B cell (primary cell): ENCODE data around the gene ZDHHC1. TPM values are rescaled to one million over a fixed set of nuclear protein-coding genes. Genes with fewer than 3 reads are reported as not detected.

ENCODE experiments used
- ATAC-seq: fragments of 200-7000 bp; cut with Tn5 transposase; one replicate; pipeline ENCODE4 v1.10.0; 2021; ENCODE audit warnings: low read depth, mild to moderate bottlenecking, moderate number of reproducible peaks, moderate library complexity
- CTCF ChIA-PET: fragments of 350-600 bp; sonication (Branson Sonifier 250); formaldehyde crosslinking; loops from one replicate; lab custom pipeline; 2021; ENCODE audit warnings: antibody characterized with exemption, inconsistent platforms; lab: Charles Lee
- POLR2A ChIA-PET: fragments of 350-600 bp; sonication (Branson Sonifier 250); formaldehyde crosslinking; loops from one replicate; lab custom pipeline; 2021; ENCODE audit warnings: antibody characterized with exemption; lab: Charles Lee
- DNase-seq: peaks from one replicate; pipeline ENCODE4 v3.0.0; 2013
- H2AFZ ChIP-seq: 2 replicates; pipeline ENCODE4 v1.6.1; 2012; ENCODE audit warnings: mild to moderate bottlenecking, low read depth, low read length; ENCODE audit not compliant: insufficient read depth, poor library complexity, severe bottlenecking
- H3K27ac ChIP-seq, 2 donors: 1 replicate in 1 of 2; 2 replicates in 1 of 2; pipeline ENCODE4 v1.5.1; 2012 to 2013; ENCODE audit warnings: low read length in 2 of 2, mild to moderate bottlenecking in 2 of 2, moderate library complexity in 1 of 2
- H3K27me3 ChIP-seq, 4 experiments: fragments of 200-600 bp in 1 of 4; sonication (generic) in 1 of 4; replicated peaks in 1 of 4; 1 replicate in 2 of 4; 2 replicates in 2 of 4; pipeline versions ENCODE4 v1.6.1 to v1.7.0; 2013 to 2016; ENCODE audit warnings: low read length in 3 of 4, mild to moderate bottlenecking in 2 of 4, mixed read lengths in 1 of 4, moderate library complexity in 1 of 4; ENCODE audit not compliant: insufficient read depth in 4 of 4, control insufficient read depth in 3 of 4; ENCODE audit errors: control extremely low read depth in 1 of 4
- H3K36me3 ChIP-seq, 2 experiments: replicated peaks in 1 of 2; 1 replicate in 1 of 2; 2 replicates in 1 of 2; pipeline versions ENCODE4 v1.6.1 to v1.7.1; 2013; ENCODE audit warnings: low read length in 1 of 2; ENCODE audit not compliant: insufficient read depth in 2 of 2, control insufficient read depth in 1 of 2; ENCODE audit errors: control extremely low read depth in 1 of 2, extremely low read depth in 1 of 2
- H3K4me1 ChIP-seq, 2 donors: fragments of 200-600 bp in 1 of 2; sonication (generic) in 1 of 2; 1 replicate in 1 of 2; 2 replicates in 1 of 2; pipeline versions ENCODE4 v1.5.1 to v1.6.1; 2013 to 2017; ENCODE audit warnings: low read length in 2 of 2; ENCODE audit not compliant: control insufficient read depth in 2 of 2, insufficient read depth in 2 of 2
- H3K4me2 ChIP-seq: replicated peaks from 2 replicates; pipeline ENCODE3; 2012; ENCODE audit warnings: mild to moderate bottlenecking, low read depth, low read length; ENCODE audit not compliant: poor library complexity, severe bottlenecking
- H3K4me3 ChIP-seq, 5 experiments: fragments of 200-600 bp in 1 of 5; sonication (generic) in 1 of 5; 1 replicate in 3 of 5; 2 replicates in 2 of 5; pipeline versions ENCODE4 v1.5.1 to v1.7.0; 2011 to 2016; ENCODE audit warnings: low read length in 4 of 5, mild to moderate bottlenecking in 4 of 5, low read depth in 2 of 5, control low read depth in 1 of 5, moderate library complexity in 1 of 5; ENCODE audit not compliant: insufficient read depth in 1 of 5; ENCODE audit errors: control extremely low read depth in 1 of 5, extremely low read depth in 1 of 5
- H3K79me2 ChIP-seq: fragments of 200-600 bp; sonication (generic); one replicate; pipeline ENCODE4 v1.6.0; 2016; ENCODE audit warnings: low read length; ENCODE audit not compliant: control insufficient read depth, insufficient read depth
- H3K9ac ChIP-seq: fragments of 200-600 bp; sonication (generic); 2 replicates; pipeline ENCODE4 v1.6.1; 2017; ENCODE audit warnings: mild to moderate bottlenecking, low read length, moderate library complexity
- H3K9me3 ChIP-seq, 3 donors: one replicate each; pipeline versions ENCODE4 v1.6.1 to v1.7.1; 2013; ENCODE audit warnings: low read length in 2 of 3; ENCODE audit not compliant: control insufficient read depth in 2 of 3, insufficient read depth in 1 of 3; ENCODE audit errors: control extremely low read depth in 1 of 3
- H4K20me1 ChIP-seq: 2 replicates; pipeline ENCODE4 v1.6.0; 2012; ENCODE audit warnings: mild to moderate bottlenecking, low read length; ENCODE audit not compliant: insufficient read depth, control insufficient read depth, poor library complexity, severe bottlenecking
- H3K27ac Mint-ChIP-seq: one replicate; pipeline ENCODE4 v1.8.0; 2021; ENCODE audit warnings: mixed read lengths
- H3K27me3 Mint-ChIP-seq: one replicate; pipeline ENCODE4 v1.8.0; 2021; ENCODE audit warnings: mixed read lengths
- H3K4me1 Mint-ChIP-seq: one replicate; pipeline ENCODE4 v1.8.0; 2021; ENCODE audit warnings: mixed read lengths
- H3K4me3 Mint-ChIP-seq: one replicate; pipeline ENCODE4 v1.8.0; 2021; ENCODE audit warnings: mixed read lengths
- H3K9me3 Mint-ChIP-seq: one replicate; pipeline ENCODE4 v1.8.0; 2022; ENCODE audit warnings: mixed read lengths; ENCODE audit not compliant: insufficient read depth
- EZH2 ChIP-seq: IDR thresholded peaks from 2 replicates; pipeline ENCODE4 v1.6.1; 2012; ENCODE audit warnings: borderline replicate concordance, low read depth, mild to moderate bottlenecking, moderate library complexity, low read length; ENCODE audit not compliant: insufficient read depth, poor library complexity, severe bottlenecking
- WGBS: methylation state at CpG from one replicate; pipeline ENCODE4 v1.1.5; 2013; ENCODE audit warnings: missing lambda C conversion rate; ENCODE audit not compliant: insufficient coverage; 5-methylcytosine and 5-hydroxymethylcytosine counted together
- intact Hi-C: fragments of 100-400 bp; cut with micrococcal nuclease; formaldehyde crosslinking; loops from one replicate; pipeline ENCODE4 v1.10.0; 2022
- polyA plus RNA-seq: library from polyadenylated mRNA; depleted of rRNA; stranded (reverse); fragments of >200 nt; gene quantifications from 2 replicates; pipeline ENCODE4 v1.2.3, GENCODE V29; 2012
- total RNA-seq, 2 donors: library from RNA; stranded (reverse); fragments of 120-200 nt in 1 of 2; gene quantifications; 1 replicate in 1 of 2; 2 replicates in 1 of 2; pipeline versions ENCODE4 v1.2.3 to v1.2.4, GENCODE V29; 2013 to 2022
- TF ChIP-seq, protein P1 (sequence below): fragments of 200-600 bp; IDR thresholded peaks from one replicate; pipeline ENCODE4 v1.8.0; 2022; ENCODE audit warnings: antibody characterized with exemption, mild to moderate bottlenecking

ZDHHC1 gene
- total and polyA plus RNA-seq, 2 donors (not counting 1 experiment from before 2014, with no cell fraction given) = 0.58 to 2.8 TPM

DNA sequence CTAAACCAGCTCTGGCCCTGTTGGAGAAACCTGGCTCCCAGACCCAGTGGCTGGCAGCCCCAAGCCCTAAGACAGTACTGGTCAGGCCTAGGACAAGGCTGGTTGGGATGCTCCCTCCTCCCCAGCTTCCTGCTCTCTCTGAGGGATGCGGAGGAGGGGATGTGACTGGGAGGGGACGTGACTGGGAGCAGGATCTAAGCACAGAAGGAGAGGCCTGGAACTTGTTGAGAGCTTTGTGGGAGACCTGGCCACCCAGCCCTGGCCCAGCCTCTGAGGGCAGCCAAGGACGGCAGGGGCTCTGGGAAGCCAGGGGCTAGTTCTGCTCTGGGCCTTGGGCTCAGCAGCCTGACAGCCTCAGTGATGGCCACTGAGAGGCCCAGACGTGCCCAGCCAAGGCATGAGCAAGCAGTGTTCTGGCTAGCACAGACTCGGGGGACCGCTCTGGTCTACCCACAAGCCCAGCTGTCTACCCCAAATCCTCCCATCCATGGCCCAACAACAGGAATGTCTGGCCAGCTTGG is 41.9 kb upstream of the ZDHHC1 start:
- CTCF ChIA-PET = interaction anchor here (0.9 to 1.1 kb wide), 2 partner anchors 23 to 30 kb away, joined by 3 read pairs; partner anchors contain the start of gene ATP6V0D1
- DNase-seq = no peak
- no peak overlapping the region for H3K9ac ChIP-seq
- intact Hi-C loops = no loop called here
- peaks cover 0 to 10% of the 10 kb centered on the region in 2 donors for H3K4me1 ChIP-seq
- H2AFZ ChIP-seq = no peak overlapping the region
- H3K4me3 ChIP-seq = no peak overlapping the region
- H3K27ac Mint-ChIP-seq = no peak overlapping the region
- POLR2A ChIA-PET = no interaction called here
- no peaks in the 10 kb centered on the region for H3K9me3 Mint-ChIP-seq
- no peak overlapping the region for H3K4me2 ChIP-seq
- H3K27me3 Mint-ChIP-seq = no peaks in the 10 kb centered on the region
- 95% methylated on average over 5 of the region's 6 CpGs for WGBS
- peaks cover 99% of the 10 kb centered on the region for H4K20me1 ChIP-seq
- peaks cover 17% of the 10 kb centered on the region for H3K4me1 Mint-ChIP-seq
- ATAC-seq = no peak
- H3K79me2 ChIP-seq = peaks cover 58% of the 10 kb centered on the region
- TF ChIP-seq, protein P1, sequence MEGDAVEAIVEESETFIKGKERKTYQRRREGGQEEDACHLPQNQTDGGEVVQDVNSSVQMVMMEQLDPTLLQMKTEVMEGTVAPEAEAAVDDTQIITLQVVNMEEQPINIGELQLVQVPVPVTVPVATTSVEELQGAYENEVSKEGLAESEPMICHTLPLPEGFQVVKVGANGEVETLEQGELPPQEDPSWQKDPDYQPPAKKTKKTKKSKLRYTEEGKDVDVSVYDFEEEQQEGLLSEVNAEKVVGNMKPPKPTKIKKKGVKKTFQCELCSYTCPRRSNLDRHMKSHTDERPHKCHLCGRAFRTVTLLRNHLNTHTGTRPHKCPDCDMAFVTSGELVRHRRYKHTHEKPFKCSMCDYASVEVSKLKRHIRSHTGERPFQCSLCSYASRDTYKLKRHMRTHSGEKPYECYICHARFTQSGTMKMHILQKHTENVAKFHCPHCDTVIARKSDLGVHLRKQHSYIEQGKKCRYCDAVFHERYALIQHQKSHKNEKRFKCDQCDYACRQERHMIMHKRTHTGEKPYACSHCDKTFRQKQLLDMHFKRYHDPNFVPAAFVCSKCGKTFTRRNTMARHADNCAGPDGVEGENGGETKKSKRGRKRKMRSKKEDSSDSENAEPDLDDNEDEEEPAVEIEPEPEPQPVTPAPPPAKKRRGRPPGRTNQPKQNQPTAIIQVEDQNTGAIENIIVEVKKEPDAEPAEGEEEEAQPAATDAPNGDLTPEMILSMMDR = no peak
- no peak for TF ChIP-seq EZH2
- H3K36me3 ChIP-seq = peaks cover 0 to 63% of the 10 kb centered on the region in 2 experiments
- no peaks in the 10 kb centered on the region for H3K9me3 ChIP-seq
- H3K27ac ChIP-seq = no peak overlapping the region
- H3K27me3 ChIP-seq = no peaks in the 10 kb centered on the region
- no peak overlapping the region for H3K4me3 Mint-ChIP-seq

DNA sequence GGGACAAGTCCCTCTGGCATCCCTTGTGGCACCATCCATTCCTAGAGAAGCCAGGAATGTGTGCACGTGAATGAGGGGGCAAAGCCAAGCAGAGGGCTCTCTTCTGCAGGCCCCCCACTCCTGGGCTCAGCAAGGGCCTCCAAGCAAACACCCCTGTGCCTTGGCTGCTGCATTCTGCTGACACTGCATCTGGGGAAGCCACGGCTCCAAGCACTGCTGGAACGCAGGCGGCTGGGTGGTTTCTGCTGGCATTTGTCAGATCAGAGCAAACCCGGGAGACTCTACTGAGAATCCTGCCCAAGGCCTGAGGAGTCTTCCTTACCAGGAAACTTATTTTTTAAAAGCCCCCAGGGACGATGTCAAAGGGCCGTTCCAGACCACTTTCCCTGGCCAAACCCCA is 41.3 kb upstream of the ZDHHC1 start:
- Histone ChIP-seq H4K20me1 (peaks cover 99% of the 10 kb centered on the region), H3K9me3 (no peaks in the 10 kb centered on the region), H3K27me3 (no peaks in the 10 kb centered on the region), H3K9ac (no peak overlapping the region), H3K27ac (no peak overlapping the region), H3K36me3 (peaks cover 0 to 66% of the 10 kb centered on the region in 2 experiments), H3K79me2 (peaks cover 53% of the 10 kb centered on the region), H3K4me1 (peaks cover 0 to 10% of the 10 kb centered on the region in 2 donors), H2AFZ (no peak overlapping the region), H3K4me3 (no peak overlapping the region), H3K4me2 (no peak overlapping the region)
- no peak overlapping the region for H3K4me3 Mint-ChIP-seq
- H3K27ac Mint-ChIP-seq = no peak overlapping the region
- intact Hi-C loops = no loop called here
- ATAC-seq = no peak
- H3K4me1 Mint-ChIP-seq = peaks cover 17% of the 10 kb centered on the region
- H3K27me3 Mint-ChIP-seq = no peaks in the 10 kb centered on the region
- TF ChIP-seq, protein P1 = no peak
- TF ChIP-seq EZH2 = no peak
- ChIA-PET CTCF (interaction anchor here (0.9 to 2.8 kb wide), 3 partner anchors 8 to 30 kb away, joined by 3 to 9 read pairs (median 3); partner anchors contain the start of gene ATP6V0D1), POLR2A (no interaction called here)
- no peak for DNase-seq
- no peaks in the 10 kb centered on the region for H3K9me3 Mint-ChIP-seq
- 95% methylated on average over 7 of the region's 7 CpGs for WGBS
